Neural cell (in vitro differentiated cells): ENCODE results near the gene CNST. TPM values are rescaled to one million over a fixed set of nuclear protein-coding genes. Genes with fewer than 3 reads are reported as not detected.
"Not testable (repeated sequence)": the region's sequence is repeated elsewhere in the genome, so short reads cannot be mapped to it uniquely, and the experiment has no call there.

ENCODE experiments used
- H2AFZ ChIP-seq: fragments of 200-600, 300-800 bp; sonication (generic), shearing (Covaris generic); 2 replicates; pipeline ENCODE4 v1.6.0; 2014; ENCODE audit warnings: low read depth, mild to moderate bottlenecking, antibody characterized with exemption, low read length, moderate library complexity
- H3F3A ChIP-seq: fragments of 200-600 bp; shearing (Covaris generic); 2 replicates; pipeline ENCODE4 v1.6.1; 2016; ENCODE audit warnings: mild to moderate bottlenecking, moderate library complexity, mixed read lengths, antibody characterized with exemption, low read length; ENCODE audit not compliant: insufficient read depth, poor library complexity, severe bottlenecking
- H3K27ac ChIP-seq: fragments of 200-600, 300-800 bp; sonication (generic), shearing (Covaris generic); 2 replicates; pipeline ENCODE4 v1.5.1; 2014; ENCODE audit warnings: mild to moderate bottlenecking, low read length, moderate library complexity
- H3K27me3 ChIP-seq: fragments of 300-800, 200-600 bp; sonication (generic), shearing (Covaris generic); 2 replicates; pipeline ENCODE4 v1.6.0; 2014; ENCODE audit warnings: mild to moderate bottlenecking, low read depth, low read length, moderate library complexity; ENCODE audit not compliant: insufficient read depth
- H3K36me3 ChIP-seq: fragments of 300-800, 200-600 bp; sonication (generic), shearing (Covaris generic); 2 replicates; pipeline ENCODE4 v1.5.1; 2014; ENCODE audit warnings: mild to moderate bottlenecking, antibody characterized with exemption, low read length, moderate library complexity; ENCODE audit not compliant: insufficient read depth
- H3K4me2 ChIP-seq: fragments of 300-800, 200-600 bp; sonication (generic), shearing (Covaris generic); 2 replicates; pipeline ENCODE4 v1.6.0; 2014; ENCODE audit warnings: mild to moderate bottlenecking, low read length
- H3K4me3 ChIP-seq: fragments of 300-800, 200-600 bp; sonication (generic), shearing (Covaris generic); 2 replicates; pipeline ENCODE4 v1.5.1; 2014; ENCODE audit warnings: mild to moderate bottlenecking, low read length, moderate library complexity
- H3K79me2 ChIP-seq: fragments of 200-600 bp; shearing (Covaris generic); replicated peaks from 2 replicates; pipeline ENCODE4 v1.6.0; 2014; ENCODE audit warnings: mild to moderate bottlenecking, low read length, moderate library complexity; ENCODE audit not compliant: insufficient read depth
- H3K9ac ChIP-seq: fragments of 300-800, 200-600 bp; sonication (generic), shearing (Covaris generic); 2 replicates; pipeline ENCODE4 v1.6.1; 2016; ENCODE audit warnings: mild to moderate bottlenecking, low read length, mixed read lengths
- H3K9me2 ChIP-seq: fragments of 200-600 bp; shearing (Covaris generic); 2 replicates; pipeline ENCODE4 v1.6.1; 2016; ENCODE audit warnings: mild to moderate bottlenecking, low read length, mixed read lengths; ENCODE audit not compliant: insufficient read depth
- H3K9me3 ChIP-seq: fragments of 200-600, 300-800 bp; sonication (generic), shearing (Covaris generic); 2 replicates; pipeline ENCODE4 v1.6.1; 2016; ENCODE audit warnings: mild to moderate bottlenecking, mixed run types, low read length, moderate library complexity, mixed read lengths
- H4K20me1 ChIP-seq: fragments of 200-600 bp; shearing (Covaris generic); 2 replicates; pipeline ENCODE4 v1.6.1; 2016; ENCODE audit warnings: mild to moderate bottlenecking, mixed run types; ENCODE audit not compliant: insufficient read depth
- CTCF ChIP-seq: fragments of 450-650 bp; IDR thresholded peaks from 2 replicates; pipeline ENCODE4 v1.5.1; 2014; ENCODE audit warnings: antibody characterized with exemption, mild to moderate bottlenecking, moderate library complexity; ENCODE audit not compliant: poor library complexity, severe bottlenecking
- EP300 ChIP-seq: fragments of 450-650 bp; conservative IDR thresholded peaks from 2 replicates; pipeline ENCODE4 v1.6.1; 2014; ENCODE audit warnings: antibody characterized with exemption, mild to moderate bottlenecking, moderate library complexity; ENCODE audit not compliant: poor library complexity, severe bottlenecking
- EZH2 ChIP-seq: fragments of 200-600, 300-800 bp; shearing (Covaris generic), sonication (generic); IDR thresholded peaks from 2 replicates; pipeline ENCODE4 v1.6.1; 2014; ENCODE audit warnings: antibody characterized with exemption, low read length, borderline replicate concordance, mild to moderate bottlenecking; ENCODE audit not compliant: insufficient read depth, poor library complexity, severe bottlenecking
- MXI1 ChIP-seq: fragments of 450-650 bp; conservative IDR thresholded peaks from 2 replicates; pipeline ENCODE4 v1.6.1; 2014; ENCODE audit warnings: antibody characterized with exemption, mild to moderate bottlenecking; ENCODE audit not compliant: poor library complexity, severe bottlenecking
- POLR2AphosphoS5 ChIP-seq: IDR thresholded peaks from 2 replicates; pipeline ENCODE4 v1.6.1; 2012
- RAD21 ChIP-seq: fragments of 450-650 bp; conservative IDR thresholded peaks from 2 replicates; pipeline ENCODE4 v1.6.1; 2014; ENCODE audit warnings: antibody characterized with exemption, mild to moderate bottlenecking, moderate library complexity
- REST ChIP-seq: IDR thresholded peaks from 2 replicates; pipeline ENCODE4 v1.6.1; 2012; ENCODE audit warnings: borderline replicate concordance
- SMC3 ChIP-seq: fragments of 450-650 bp; conservative IDR thresholded peaks from 2 replicates; pipeline ENCODE4 v1.6.1; 2014; ENCODE audit warnings: antibody characterized with exemption, mild to moderate bottlenecking, moderate library complexity; ENCODE audit not compliant: poor library complexity
- TAF1 ChIP-seq: IDR thresholded peaks from 2 replicates; pipeline ENCODE4 v1.6.1; 2012; ENCODE audit warnings: low read depth
- polyA plus RNA-seq: library from polyadenylated mRNA; depleted of rRNA; stranded (reverse); fragments of >200 nt; gene quantifications from 2 replicates; pipeline ENCODE4 v1.2.3, GENCODE V29; 2014

CNST gene
- polyA plus RNA-seq, 1 donor from 2014 or later, result 26.3 TPM

GRCh38 chr1:246691622-246692495 is 125.6 kb downstream of the CNST start:
- H3F3A ChIP-seq, result no peaks in the 10 kb centered on the region

GRCh38 chr1:246694213-246694895 is 128.1 kb downstream of the CNST start:
- H3K27me3 ChIP-seq, H3K9ac ChIP-seq, H3K4me3 ChIP-seq: not testable (repeated sequence)

More at GRCh38 chr1:246691622-246692495, 125.6 kb downstream of the CNST start:
- H3K79me2 ChIP-seq, result no peaks in the 10 kb centered on the region
- no peaks in the 10 kb centered on the region for H4K20me1 ChIP-seq
- no peaks in the 10 kb centered on the region for H3K9me3 ChIP-seq
- TF ChIP-seq SMC3 (no peak), MXI1 (no peak), CTCF (no peak), REST (no peak), POLR2AphosphoS5 (no peak), RAD21 (no peak), EZH2 (no peak), TAF1 (no peak), EP300 (no peak)
- H2AFZ ChIP-seq, result no peak overlapping the region
- H3K36me3 ChIP-seq, result no peaks in the 10 kb centered on the region
- no peaks in the 10 kb centered on the region for H3K9me2 ChIP-seq
- H3K4me2 ChIP-seq, result no peak overlapping the region
- no peaks in the 10 kb centered on the region for H3K27me3 ChIP-seq
- H3K4me3 ChIP-seq, result peak overlapping the region; percentile 22
- no peak overlapping the region for H3K9ac ChIP-seq
- H3K27ac ChIP-seq, result peak overlapping the region; percentile 28

More at GRCh38 chr1:246694213-246694895, 128.1 kb downstream of the CNST start:
- H3K27ac ChIP-seq, H4K20me1 ChIP-seq, H3K36me3 ChIP-seq, H2AFZ ChIP-seq, H3K4me2 ChIP-seq, H3F3A ChIP-seq, H3K9me3 ChIP-seq, H3K9me2 ChIP-seq, H3K79me2 ChIP-seq: not testable (repeated sequence)
